Hepatocyte (in vitro differentiated cells): Measurements from ENCODE around the gene SPRR2G.

Source experiments
- CTCF ChIP-seq: fragments of 200-600 bp; sonication (generic); IDR thresholded peaks from 2 replicates; pipeline ENCODE4 v1.5.1; 2016; ENCODE audit warnings: antibody characterized with exemption, mild to moderate bottlenecking; ENCODE audit not compliant: poor library complexity
- EZH2 ChIP-seq: fragments of 200-600 bp; sonication (generic); IDR thresholded peaks from 2 replicates; pipeline ENCODE4 v1.6.1; 2016; ENCODE audit warnings: antibody characterized with exemption, mild to moderate bottlenecking, borderline replicate concordance

DNA sequence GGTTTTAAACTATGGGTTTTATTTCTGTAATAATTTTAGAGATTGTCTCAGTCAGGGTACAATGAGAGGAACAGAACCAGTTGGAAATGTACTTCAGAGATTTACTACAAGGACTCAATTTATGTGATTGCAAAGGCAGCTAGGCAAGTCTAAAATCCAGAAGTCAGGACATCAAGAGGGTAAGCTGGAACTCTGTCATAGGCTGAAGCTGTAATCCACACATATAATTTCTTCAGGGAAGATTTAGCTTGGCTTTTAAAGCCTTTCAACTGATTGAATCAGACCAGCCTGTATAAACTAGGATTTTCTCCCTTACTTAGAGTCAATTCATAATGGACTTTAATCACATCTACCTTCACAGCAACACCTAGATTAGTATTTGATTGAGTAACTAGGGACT lies 28.2 kb upstream of the SPRR2G start:
- TF ChIP-seq EZH2 (no peak), CTCF (no peak)
